Activated naive CD8-positive, alpha-beta T cell treated with anti-CD3 and anti-CD28 coated beads, Interleukin-2, amount 50 U/mL, for 16 hours (primary cell): ENCODE data around the gene CEP85.
"Not testable (repeated sequence)": the region's sequence is repeated elsewhere in the genome, so short reads cannot be mapped to it uniquely, and the experiment has no call there.

Experiments
- DNase-seq: peaks from one replicate; pipeline ENCODE4 v3.0.0-alpha.2; 2020; ENCODE audit warnings: low read depth, low spot score

CEP85 gene

GRCh38 chr1:26221094-26221493 lies 12.9 kb upstream of the CEP85 start:
- DNase-seq: no peak

DNA sequence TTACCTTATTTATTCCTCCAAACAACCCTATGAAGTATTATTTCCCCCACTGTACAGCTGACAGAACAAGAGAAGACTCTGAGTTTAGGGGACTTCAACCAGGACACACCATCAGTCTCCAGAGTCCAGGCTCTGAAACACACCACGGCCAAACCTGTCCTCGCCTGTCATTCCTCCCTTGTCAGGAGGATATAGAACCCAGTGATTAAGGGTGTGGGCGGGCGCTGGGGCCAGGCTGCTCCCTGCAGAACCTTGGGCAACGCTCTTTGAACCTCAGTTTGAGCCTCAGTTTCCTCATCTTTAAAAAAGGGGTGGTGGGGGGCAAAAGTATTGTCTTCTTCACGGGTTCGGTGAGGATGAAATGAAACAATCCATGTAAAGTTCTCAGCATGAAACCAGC lies 9.4 kb upstream of the CEP85 start:
- no peak for DNase-seq

DNA sequence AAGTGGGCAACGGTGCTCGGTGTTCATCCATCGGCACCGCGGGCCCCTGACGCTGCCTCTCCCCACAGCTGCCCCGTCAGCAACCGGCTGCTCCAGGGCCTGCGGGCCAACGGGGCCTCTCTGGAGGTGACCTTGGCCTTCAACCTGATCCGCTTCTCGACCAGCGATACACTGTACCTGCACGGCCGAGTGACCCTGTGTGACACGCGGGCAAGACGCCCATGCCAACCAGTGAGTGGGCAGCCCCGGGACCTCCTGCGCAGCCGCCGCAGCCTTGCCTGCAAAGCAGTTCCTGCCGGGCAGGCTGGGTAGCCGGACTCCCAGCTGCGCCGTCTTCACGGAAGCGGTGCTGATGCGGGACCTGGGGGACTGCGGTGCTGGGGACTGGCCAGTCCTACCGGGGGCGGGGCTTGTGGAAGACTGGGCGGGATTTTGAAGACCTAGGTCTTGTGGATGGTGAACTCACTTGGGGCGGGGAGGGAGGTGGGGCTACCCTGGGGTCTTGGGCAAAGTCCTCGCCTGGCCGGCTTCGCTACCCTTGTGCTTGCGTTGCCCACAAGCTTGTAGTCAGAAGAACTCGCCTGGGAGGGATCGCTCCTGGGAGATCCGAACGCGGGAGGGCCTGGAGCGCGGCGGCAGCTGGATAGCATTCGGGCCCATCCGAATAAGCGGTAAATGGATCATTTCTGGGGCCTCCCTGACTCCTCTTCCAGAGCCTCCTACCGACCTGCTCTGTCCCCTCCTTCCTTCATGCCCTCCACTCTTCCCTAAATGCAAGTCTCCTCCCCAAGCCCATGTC lies 8.8 kb upstream of the CEP85 start:
- DNase-seq: no peak

DNA sequence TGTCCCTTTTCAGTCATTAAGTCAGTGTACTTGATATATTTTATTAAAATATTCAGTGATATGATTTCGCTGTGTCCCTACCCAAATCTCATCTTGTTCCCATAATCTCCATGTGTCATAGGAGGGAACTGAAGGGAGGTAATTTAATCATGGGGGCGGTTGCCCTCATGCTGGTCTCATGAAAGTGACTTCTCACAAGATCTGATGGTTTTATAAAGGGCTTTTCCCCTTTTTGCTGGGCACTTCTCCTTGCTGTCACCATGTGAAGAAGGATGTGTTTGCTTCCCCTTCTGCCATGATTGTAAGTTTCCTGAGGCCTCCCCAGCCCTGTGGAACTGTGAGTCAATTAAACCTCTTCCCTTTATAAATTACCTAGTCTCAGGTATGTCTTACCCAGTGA lies 3.3 kb upstream of the CEP85 start:
- not testable (repeated sequence) for DNase-seq

- no peak for DNase-seq
These were observed 807 bp downstream of the CEP85 start for GRCh38 chr1:26234644-26235370.

DNA sequence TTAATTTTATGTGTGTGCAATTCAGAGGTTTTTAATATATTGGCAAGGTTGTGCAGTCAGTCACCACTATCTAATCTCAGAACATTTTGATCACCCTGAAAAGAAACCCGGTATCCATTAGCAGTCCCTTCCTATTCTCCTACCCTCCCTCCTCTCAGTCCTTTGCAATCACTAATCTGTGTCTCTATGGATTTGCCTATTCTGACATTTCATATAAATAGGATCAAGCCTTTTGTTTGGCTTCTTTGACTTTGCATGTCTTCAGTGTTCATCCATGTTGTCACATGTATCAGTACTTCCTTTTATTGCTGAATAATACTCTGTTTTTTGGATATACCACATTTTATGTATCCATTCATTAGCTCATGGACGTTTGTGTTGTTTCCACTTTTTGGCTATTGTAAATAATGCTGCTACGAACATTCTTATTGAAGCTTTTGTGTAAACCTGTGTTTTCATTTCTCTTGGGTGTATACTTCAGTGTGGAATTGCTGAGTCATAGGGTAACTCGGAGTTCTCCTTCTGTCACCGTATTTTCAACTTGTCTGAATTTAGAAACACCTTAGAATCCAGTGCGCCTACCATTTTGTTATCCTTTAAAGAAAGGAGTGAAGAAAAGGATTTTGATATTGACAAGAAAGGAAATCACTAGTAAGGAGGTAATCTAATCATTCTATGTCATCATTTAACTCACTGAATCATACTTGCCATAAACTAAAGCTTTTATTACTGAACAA lies 3.4 kb downstream of the CEP85 start:
- DNase-seq: no peak

DNA sequence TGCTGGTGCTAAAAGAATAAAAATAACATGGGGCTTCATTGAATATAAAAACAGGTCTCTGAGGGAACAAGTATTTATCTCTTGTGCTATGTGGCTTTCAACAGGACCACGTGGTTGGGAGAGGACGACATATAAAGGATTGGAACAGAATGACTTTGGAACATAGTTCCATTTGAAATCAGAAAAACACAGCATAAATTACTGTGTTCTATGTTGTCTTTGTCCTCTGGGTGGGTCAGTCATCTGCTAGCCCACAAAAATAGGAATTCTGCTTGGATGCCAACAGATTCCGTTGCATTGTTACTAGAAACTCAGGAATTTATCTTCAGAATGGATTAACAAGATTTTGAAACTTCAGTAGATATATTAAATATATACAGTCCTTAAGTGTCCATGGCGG lies 5.9 kb downstream of the CEP85 start:
- no peak for DNase-seq

DNA sequence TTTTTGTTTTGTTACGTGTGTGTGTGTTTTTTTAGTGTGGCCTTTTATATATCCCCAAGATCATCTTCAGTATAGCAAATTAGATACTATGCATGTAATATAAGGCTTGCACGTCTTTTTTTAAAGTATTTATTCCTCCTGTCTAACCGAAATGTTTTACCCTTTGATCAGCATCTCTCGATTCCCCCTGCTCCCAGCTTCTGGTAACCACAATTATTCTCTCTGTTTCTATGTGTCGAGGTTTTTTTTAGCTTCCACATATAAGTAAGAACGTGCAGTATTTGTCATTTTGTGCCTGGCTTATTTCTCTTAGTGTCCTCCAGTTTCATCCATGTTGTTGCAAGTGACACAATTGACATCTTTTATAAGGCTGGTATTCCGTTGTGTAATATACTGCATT lies 18.7 kb downstream of the CEP85 start:
- no peak for DNase-seq

GRCh38 chr1:26254404-26254803 lies 20.4 kb downstream of the CEP85 start:
- no peak for DNase-seq

DNA sequence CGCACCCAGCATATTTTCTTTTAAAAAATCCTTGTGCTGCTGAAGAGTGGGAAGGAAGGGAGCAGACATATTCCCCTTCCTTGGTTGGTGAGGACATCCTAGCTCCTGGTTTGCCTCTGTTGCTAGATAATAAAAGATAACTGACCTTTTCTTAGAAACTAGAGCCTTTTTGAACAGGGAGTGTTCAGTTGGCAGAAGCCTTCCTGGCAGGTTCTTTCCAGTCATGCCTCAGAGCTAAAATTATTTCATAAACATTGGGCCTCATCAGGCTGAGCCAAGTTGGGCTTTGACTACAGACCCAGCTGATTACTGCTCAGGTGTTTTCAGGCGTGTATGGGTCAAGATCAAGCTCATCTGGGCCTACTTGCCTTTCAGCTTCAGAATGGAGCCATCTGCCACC lies 23.2 kb downstream of the CEP85 start:
- DNase-seq: no peak

GRCh38 chr1:26259005-26259404 lies 25.0 kb downstream of the CEP85 start:
- DNase-seq: no peak

DNA sequence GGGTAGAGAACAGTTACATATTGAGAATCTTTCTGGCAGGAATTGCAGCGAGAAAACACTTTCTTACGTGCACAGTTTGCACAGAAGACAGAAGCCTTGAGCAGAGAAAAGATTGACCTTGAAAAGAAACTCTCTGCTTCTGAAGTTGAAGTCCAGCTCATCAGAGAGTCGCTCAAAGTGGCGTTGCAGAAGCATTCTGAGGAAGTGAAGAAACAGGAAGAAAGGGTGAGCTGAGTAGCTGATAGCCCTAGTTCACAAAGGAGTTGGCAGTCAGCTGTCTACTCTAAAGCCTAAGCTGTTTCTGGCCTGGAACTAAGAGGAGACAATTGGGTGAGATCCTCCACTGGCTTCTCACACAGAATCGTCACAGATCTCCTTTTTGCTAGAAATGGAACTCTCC lies 25.6 kb downstream of the CEP85 start:
- no peak for DNase-seq

DNA sequence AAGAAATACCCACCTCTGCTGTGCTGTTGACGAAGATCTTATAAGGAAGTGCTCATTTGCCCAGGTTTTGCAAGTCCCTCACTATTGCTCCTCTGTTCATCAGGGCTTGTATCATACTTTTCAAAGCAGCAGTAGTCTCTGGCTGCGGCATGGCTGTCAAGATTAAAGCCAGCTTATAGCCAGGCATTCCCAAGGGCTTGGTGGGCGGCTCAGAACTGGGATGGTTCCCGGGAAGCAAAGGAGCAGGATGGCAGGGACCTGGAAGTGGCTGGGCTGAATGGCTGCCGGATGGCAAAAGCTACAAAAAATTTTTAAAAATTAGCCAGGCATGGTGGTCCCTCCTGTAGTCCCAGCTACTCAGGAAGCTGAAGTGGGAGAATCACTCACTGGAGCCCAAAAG lies 29.2 kb downstream of the CEP85 start:
- DNase-seq: no peak

DNA sequence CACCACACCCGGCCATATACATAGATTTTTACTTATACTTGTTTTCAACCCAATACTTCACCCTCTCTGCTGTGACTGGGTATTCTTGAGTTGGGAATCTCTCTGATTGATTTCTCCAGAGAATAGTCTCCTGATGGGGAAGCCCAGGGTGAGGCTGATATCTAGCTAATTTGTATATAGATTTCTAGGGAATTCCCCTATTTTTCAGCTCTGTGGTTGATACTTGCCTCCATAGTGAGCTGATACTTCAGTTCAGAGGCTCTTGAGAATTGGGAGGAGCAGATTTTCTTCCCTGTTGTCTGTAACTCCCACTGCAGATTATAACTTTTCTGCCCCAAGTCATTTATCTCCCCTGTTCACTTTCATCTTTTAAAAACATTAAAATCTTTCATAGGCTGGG lies 31.4 kb downstream of the CEP85 start:
- DNase-seq: no peak

- no peak for DNase-seq
These were observed 34.5 kb downstream of the CEP85 start for GRCh38 chr1:26268290-26269197.

GRCh38 chr1:26269198-26269550 lies 35.2 kb downstream of the CEP85 start:
- no peak for DNase-seq

DNA sequence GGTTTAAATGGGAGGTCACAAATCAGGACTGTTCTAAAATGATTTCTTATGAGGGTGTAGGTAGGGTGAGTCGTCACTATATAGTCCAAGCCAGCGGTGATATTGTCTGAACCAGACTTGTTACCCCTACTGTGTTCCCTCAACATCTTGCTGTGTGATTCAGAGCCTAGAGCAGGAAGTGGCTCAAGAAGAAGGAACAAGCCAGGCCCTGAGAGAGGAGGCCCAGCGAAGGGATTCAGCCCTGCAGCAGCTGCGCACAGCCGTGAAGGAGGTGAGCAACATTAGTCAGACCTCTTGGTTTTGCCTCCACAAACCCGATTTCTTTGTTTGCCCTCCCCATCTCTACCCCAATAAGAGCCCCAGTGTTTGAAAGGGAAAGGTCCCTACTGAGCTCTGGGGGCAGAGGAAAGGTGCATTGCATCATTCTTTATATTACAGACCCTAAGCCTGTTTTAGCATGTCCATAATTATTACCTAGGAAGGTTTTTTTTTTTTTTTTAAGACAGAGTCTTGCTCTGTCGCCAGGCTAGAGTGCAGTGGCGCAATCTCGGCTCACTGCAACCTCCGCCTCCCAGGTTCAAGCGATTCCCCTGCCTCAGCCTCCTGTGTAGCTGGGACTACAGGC lies 40.9 kb downstream of the CEP85 start:
- no peak for DNase-seq

GRCh38 chr1:26275580-26276431 lies 41.8 kb downstream of the CEP85 start:
- no peak for DNase-seq

- no peak for DNase-seq
These were observed 42.4 kb downstream of the CEP85 start for GRCh38 chr1:26276432-26276838.

DNA sequence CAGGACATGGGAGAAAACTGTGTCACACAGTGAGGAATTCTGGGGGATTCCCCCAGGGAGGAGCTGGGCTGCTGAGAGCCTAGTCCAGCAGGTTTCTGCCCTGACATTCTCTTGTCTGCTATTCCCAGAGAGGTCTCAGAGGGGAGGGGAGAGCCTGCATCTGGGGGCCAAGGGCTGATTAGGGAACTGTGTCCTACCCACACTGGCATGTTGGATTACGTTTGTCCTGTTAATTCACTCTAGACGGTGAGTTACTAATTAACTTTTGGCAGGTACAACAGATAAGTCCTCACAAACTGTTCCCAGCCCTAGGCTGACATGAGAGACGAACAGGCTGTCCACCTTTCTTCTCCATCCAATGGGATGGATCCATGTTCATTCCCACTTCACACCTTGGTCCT lies 43.3 kb downstream of the CEP85 start:
- no peak for DNase-seq
